Measurements from ENCODE around the gene KCND3.

DNA sequence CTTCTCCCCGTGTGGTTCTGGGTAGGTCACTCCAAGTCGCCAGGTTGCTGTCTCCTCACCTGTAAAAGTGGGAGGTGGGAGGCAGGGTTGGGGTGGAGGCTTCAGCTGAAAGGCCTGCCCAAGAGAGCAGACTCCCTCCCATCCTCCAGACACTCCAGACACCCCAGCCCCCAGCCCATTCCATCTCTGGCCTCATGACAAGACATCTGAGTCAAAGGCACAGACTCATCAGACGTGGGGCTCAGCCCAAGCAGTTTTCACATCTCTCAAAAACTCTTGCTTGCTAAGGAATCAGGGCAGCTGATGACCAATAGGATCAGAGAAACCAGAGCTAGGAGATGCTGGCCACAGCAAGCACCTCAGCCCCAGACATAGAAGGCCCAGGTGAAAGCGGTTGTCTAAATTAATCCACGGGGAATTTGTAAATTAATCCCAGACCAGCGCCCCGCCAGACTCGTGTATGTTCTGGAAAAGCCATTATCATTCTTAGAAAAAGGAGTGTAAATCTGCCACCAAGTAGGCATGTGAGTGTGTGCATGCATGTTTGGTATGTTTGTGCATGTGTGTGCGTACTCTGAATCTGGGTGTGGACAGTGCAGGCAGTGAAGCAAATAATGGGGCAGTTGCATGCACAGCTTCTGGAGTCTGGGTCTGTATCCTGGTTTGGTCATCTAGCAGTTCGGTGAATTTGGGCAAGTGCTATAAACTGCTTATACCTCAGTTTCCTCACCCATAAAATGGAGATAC, 55.2 kb downstream of the KCND3 start:
- no peak for TF ChIP-seq POLR2A (IDR thresholded peaks at IDR 0.05)
- no peak for TF ChIP-seq POLR2AphosphoS5 (IDR thresholded peaks at IDR 0.05)

All from upper lobe of left lung (tissue), 4 donors.